DMS79 (cell line): ENCODE results near the gene EPAS1.

Source experiments
- DNase-seq: peaks from one replicate; lab custom pipeline; 2025; lab: John Stamatoyannopoulos, UW

The EPAS1 gene

DNA sequence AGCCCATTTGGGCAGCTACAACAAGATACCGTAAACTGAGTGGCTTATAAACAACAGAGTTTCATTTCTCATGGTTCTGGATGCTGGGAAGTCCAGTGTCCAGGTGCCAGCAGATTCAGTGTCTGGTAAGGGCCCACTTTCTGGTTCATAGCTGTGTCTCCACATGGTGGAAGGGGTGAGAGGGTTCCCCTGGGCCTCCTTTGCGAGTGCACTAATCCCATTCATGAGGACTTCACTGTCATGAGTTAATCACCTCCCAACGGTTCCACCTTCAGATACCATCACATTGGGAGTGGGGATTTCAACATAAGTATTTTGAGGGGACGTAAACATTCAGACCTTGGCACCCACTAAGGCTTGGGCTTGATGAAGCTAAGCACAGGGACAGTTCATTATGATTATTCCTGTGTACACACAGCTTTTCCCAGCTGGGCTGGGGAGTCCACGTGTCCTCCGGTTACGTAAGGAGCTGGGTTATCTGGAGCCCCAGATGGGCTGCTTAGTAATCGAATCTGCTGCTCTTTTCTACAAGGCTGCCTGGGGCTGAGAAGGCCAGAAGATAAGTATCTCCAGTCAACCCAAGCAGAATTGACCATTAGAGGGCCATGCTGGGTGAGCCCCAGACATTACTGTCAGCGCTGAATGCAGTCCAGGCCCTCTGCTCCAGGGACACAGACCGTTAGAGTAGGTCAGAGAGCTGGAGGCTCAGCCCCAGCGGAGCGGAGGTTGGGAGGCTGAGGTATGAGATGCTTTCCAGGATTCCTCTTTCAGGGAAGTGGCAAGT lies 42.7 kb downstream of the EPAS1 start:
- DNase-seq, result no peak

DNA sequence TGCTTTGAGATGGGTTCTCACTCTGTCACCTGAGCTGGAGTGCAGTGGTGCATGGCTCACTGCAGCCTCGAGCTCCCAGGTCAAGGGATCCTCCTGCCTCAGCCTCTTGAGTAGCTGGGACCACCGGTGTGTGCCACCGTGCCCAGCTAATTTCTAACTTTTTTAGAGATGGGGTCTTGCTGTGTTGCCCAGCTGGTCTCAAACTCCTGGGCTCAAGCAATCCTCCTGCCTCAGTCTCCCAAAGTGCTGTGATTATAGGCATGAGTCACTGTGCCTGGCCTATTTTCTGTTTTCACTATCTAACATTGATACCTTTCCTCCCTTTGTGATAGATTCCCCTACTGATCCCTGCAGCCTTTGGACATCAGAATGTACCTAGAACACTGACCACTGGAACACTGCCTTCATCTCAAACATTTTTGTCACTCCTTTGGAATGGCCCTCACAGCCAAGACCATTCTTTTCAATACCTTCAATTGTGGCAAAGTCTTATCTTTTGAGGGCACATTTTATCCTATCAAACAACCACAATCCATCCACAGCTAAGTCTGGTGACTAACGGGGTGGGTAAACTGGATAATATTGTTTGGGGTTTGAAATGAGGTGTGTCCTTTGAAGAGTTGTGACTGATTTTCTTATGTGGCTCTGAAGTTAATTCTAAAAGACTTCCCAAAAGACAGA lies 43.7 kb downstream of the EPAS1 start:
- no peak for DNase-seq

DNA sequence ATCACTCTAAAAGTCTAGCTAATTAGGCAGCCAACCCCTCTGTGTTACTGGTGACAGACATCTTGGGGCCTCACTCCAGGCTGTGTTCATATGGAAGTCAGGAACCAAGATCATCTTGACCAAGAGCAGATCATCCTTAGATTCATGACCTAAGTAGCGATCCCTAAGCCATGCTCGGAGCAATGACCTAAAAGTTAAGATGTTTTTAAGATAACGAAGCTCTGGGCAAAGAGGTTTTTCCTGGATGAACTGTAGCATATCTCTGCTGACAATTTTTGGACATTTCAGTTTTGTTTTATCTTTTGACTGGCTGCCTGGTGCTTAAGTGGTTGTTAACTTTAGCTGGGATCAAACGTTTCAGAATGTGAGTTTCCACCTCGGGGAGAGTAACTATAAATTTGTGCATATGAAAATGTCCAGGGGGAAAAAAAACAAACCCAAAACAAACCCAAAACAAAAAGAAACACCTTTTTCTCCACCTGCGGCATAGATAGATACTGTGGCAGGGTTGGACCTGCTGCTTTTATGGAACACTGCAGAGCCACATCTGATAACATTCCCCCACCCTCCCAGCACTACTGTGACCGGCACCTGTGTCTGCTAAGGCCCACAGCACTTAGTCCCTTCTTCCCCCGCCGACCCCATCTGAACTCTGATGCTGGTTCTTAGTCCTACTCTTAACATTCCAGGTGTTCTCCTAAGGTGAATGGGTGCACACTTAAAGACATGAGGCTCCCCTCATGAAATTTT lies 45.5 kb downstream of the EPAS1 start:
- no peak for DNase-seq

DNA sequence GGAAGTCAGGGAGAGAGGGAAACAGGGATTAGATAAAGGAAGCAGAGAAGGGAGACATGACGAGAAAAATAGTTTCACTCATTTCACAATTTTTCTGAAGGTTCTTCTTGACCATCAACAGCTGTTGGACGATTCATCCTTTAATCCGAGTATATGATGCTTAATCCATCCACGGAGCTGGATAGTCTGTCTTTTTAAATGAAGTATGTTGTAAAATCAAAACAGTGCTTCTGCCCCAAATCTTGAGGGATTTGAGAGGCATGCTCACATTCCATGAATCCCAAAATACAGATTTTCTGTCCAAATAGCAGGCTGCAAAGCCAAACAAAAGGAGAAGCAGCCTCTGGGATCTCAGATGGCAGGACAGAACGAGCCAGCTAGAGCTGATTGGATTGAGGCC lies 47.5 kb downstream of the EPAS1 start:
- no peak for DNase-seq

DNA sequence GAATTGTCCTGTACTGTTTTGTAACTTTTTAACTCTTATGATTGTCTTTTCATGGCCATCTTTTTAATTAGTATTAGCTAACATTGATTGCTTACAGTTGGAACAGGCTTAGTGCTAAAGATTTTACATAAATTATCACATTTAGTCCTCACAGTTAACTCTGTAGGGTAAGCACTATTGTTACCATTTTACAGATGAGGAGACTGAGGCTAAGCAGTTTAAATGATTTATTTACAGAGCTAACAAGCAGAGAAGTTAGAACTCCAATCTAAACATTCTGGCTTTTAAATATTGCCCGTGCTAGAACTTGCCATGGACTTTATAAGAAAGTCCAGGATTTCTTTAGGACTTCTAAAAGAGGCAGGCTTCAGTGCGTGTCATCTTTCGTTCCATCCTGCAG lies 48.6 kb downstream of the EPAS1 start:
- no peak for DNase-seq

DNA sequence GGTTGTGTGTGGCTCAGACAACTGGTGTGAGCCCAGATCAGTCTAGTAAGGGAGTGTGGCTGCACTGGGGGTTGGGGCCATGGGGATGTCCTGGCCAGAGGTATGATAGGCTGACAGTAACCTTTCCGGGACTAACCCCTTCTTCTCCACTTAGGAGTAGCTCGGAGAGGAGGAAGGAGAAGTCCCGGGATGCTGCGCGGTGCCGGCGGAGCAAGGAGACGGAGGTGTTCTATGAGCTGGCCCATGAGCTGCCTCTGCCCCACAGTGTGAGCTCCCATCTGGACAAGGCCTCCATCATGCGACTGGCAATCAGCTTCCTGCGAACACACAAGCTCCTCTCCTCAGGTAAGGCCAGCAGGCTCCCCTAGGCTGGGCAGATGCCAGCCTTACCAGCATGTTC lies 49.5 kb downstream of the EPAS1 start:
- no peak for DNase-seq

DNA sequence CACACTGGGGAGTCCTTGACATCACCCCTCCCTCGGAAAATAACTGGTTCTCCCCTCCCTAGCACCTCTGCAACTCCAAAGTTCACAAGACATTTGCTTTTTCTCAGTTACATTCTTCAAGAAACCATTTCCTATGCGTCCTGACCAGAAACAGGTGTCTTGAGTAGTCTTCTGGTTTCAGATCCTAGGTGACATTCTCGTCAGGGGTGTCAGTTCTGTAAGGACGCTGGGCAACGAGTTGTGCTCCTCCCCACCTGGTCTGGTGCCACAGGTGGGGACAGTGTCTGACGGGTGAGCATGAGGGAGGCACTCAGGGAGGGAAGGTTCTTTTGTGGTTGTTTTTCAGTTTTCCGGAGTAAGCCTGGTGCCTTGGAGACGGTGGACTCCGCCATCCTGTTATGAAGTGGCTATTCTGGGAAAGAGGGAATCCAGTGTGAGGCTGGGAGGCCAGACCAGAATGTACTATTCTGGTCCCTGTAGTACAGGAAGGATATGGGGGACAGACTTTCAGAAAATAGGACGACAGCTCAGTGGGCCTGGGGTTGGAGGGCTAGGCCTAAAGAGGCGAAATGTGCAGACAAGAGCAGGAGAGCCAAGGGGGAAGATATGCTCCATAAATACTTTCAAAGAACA lies 50.6 kb downstream of the EPAS1 start:
- DNase-seq, result no peak

DNA sequence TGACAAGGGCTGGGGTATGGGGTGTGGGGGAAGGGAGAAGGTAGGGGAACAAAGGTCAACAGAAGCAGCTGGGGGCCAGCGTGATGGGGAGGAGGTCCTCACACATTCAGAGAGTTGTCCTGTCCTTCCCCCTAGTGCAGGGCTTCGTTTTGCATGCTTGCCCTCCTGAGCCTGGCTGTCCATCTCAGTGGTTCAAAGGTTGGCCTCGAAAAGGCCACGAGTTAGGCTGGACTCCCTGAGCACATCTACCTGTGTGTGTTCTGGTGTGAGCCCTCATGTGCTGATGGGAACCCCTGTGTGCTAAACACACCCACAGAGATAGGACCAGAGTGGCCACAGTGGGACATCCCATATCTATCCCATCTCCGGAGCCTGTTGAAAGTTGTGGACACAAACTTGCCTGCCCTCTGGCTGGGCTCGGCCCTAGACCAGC lies 51.9 kb downstream of the EPAS1 start:
- DNase-seq, result no peak

DNA sequence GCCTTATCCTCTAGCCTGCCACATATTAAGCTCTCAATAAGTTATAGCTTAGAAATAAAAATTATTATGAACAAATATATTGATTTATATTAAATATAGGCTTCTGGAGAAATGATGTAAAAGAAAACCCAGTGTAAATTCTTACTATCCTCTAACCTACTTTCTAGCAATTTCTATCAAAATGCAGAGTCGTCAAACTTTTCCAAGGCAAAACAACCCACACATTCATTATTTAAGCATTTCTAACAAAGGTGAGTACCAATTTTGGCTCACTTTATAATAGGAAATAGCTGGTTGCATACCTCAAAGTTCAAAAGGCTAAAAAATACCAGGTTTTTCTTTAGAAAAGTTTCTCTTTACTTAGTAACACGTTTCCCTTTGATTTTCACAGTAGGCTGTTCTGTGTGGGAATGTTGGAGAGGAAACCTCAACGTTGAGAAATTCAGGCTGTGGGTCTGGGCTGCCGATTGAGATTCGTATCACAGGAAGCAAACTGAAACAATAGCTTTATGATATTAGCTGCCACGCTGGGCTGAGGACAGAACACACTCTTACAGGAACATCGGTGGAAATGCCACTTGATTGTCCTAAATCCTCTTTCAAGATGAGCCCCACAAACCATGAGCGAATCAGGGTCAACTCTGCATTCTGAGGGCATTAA lies 53.0 kb downstream of the EPAS1 start:
- no peak for DNase-seq

DNA sequence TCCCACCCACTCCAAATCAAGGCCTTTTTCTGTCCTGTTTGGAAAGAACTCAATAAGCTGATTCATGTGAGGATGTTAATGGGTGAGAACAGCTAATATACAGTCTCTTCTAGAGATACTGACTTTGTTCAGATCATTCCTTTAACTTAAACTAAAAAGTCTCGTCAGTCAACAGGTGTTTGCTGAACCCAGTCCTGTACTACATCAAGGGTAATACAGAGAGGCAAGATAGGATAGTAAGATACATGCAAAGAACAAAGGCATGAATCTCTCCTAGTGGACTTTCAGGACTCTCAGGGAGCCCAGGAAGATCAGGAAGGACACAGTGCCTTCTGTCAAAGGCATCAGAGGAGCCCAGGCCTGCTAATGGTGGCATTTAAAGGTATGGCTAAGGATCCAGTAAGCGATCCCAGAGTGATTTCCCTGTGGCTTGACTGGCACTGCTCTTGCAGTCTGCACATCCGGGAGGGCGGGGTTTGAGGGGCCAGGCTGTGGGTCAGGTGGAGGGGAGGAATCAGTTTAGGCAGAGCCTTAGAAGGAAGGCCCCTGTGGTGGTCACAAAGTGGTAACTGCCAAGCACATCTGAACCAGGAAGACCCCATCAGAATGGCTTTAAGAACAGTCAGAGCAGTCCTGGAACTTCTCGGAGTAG lies 54.0 kb downstream of the EPAS1 start:
- no peak for DNase-seq

DNA sequence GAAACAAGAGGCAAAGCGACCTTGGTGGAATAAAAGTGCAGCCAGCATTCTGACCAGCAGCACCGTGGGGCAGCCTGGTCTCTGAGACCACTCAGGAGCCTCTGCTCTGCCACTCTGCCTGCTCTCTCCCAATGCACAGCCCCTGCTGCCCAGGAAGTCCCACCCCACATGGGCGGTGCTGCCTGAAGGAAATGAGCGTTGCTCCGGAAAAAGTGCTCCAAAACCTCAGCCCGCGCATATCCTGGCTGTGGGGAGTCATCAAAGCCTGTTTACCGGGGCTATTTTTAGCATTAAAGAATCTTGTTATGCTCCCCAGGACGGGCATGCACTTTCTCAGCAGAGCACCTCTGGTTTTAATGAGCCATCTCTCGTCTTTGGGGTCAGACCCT lies 54.5 kb downstream of the EPAS1 start:
- no peak for DNase-seq

DNA sequence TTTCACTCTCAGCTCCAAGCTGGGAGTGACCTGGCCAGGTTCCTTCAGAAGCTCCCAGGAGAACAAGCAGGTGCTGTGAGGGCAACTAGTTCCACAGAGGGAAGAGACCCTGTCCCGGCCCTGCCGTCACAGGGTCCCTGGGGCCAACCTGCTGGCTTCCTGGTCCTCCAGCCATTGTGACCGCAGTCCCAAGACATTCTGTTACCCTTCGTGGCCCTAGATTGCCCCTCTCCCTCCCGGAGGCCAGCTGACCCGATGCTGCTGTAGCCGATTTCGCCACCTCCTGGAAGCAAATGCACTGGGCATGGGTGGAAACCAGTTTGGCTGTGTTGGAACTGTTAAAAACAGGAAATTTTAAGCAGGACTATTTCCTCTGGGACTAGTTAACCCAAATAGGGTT lies 55.4 kb downstream of the EPAS1 start:
- DNase-seq, result no peak

DNA sequence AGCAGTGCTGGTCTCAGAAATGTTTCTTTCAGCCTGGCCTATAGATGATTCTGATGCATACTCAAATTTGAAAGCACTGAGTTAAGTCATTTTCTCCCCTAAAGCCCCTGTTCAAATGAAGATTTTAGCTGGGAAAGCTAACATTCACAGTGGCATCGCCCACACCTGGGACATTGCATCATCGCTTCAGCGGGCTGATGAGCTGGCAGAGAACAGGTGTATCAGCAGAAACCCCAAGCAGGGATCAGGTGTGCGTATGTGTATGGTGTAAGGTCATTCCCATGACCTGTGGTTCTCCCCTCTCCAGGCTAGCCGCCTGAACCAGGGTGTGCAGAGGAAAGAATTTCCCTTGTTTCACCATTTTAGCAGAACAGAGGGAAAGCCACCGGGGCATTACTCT lies 56.3 kb downstream of the EPAS1 start:
- DNase-seq, result no peak

DNA sequence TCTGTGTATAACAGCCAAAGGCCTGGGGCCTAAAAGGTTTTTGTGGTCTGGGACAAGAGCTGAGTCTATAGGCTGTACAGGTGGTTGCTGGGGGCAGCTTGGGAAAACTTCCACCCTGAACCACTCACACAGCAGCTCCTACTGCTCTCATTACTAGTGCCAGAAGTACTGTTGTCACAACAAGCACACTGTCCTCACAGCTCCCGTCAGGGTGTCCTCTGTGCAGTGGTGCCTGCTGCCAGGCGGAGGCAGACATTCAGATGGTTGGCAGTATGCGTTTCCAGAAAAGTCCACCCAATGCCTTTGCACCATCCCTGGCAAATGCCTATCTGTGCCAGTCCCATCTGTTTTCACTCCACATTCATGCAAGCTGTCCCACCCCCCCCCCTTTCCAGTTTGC lies 58.5 kb downstream of the EPAS1 start:
- DNase-seq, result no peak

DNA sequence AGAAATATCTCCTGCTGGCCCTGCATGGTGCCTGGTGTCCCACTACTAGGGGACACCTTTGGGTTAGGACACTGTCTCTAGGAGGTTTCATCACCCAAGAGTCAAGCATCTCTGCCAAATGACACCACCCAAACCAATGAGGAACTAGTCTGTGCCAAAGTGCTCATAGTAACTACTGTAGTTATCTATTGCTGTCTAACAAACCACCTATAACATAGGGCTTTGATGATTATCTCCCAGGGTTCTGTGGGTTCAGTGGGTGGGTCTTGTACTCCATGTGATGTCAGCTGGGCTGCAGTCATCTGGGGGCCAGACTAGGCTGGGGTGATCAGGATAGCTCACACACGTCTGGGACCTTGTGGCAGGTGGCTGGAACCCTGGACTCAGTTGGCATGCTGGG lies 59.8 kb downstream of the EPAS1 start:
- DNase-seq, result no peak

DNA sequence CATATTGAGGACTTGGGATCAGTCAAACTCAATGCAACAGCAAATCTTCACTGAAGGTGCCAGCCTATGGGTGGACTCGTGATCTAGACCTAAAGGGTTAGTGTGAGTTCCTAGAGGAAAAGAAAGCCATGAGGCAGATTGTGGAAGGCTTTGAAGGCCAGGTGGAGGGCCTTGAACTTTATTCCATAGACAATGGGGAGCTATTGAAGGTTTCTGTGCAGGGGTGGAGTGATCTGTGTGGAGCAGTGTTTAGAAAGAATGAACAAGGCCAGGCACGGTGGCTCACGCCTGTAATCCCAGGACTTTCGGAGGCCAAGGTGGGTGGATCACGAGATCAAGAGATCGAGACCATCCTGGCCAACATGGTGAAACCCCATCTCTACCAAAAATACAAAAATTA lies 61.5 kb downstream of the EPAS1 start:
- no peak for DNase-seq

DNA sequence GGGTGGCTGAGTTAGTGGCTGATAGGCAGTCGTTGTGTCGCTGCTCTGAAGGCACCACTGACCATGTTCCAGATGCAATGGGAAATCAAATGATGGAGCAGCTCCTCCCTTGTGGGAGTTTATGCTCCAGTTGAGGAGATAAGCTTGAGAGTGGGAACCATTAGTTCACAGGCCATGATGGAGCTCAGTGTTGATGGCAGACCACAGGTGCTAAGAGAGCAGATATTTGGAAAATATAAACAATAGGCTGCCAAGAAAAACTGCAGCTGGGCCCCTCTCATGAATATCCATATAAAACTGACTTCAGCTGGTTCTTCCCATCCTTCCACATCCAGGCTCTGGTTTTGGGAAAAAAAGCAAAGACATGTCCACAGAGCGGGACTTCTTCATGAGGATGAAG lies 63.1 kb downstream of the EPAS1 start:
- DNase-seq, result no peak

DNA sequence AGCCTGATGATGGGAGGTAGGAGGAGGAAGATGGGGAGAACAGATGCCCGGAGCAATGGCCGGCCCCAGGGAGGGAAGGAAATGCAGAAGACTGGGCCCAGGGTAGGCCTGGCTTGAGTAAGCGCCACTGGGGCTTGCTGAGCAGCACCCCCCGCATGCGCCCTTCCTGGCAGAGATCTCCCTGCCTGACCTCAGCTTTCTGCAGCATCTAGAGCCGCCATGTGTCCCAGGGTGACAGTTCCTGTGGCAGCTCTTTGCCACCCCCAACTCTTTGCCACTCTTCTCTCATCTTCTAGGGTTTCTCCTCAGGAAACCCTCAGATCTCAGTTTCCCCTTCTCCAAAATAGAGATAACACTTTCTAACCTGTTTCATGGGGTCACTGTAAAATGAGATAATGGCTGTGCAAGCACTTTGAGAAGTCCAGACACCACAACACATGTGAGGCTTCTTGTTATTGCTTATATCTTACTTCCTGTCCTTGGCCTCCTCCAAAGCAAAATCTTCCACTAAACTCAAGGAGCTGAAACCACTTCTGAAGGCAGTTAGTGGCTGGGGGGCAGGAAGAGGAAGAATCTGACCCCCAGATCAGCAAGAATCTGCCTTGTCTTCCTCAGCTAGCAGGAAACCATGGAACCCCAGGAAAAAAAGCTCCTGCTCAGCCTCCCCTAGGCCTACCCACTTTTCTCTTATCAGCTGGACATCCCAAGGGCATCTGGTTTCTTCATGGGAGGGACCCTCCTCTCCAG lies 64.9 kb downstream of the EPAS1 start:
- no peak for DNase-seq

DNA sequence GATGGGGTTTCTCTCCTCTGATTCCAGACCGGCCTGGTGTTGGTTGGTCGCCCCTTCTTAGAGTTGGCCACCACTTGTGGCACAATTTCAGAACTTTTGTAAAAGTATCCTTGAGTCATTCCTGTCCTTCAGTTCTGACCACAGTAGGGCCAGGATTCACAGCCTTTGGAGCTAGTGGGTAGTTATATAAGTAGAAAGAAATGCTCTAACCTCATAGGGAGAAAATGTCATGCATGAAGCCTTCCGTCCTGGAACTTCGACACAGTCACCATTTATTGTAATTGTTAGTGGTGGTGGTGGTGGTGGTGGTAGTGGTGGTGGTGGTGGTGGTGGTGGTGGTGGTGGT lies 65.4 kb downstream of the EPAS1 start:
- DNase-seq, result no peak

DNA sequence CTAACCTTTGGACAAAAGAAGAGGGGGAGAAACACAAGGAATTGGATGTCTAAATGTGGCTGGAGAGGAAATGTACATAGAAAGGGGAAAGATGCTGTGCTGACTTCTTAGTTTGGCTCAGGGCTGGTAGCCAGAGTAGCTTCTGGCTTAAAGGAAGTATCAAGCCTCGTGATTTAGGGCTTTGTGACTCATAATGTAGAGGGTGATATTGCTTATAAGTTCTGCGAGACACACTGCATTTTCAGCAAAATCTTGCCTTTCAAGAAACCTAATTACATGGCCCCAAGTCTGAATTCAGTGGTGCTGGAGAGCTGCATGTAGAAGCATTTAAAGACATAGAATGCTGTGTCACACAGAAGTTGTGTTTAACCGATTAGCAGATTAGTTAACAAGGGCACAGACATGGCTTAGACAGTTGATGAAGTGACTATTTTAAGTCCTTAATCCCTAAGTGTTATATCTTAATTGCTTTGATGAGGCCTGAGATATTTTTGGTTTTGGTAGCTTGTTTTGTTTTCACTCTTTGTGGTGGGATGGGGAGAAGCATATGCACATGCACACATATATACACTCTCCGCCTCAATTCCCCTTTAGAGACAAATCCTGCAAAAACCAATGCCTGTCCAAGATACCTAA lies 66.4 kb downstream of the EPAS1 start:
- DNase-seq, result no peak
